GM19099 (cell line): Measurements from ENCODE around the gene CNIH3.

ENCODE experiments used
- POLR2A ChIP-seq: IDR thresholded peaks from 3 replicates; pipeline ENCODE4 v1.6.1; 2011; ENCODE audit warnings: low read depth; ENCODE audit not compliant: insufficient read length; ENCODE audit errors: extremely low read depth

CNIH3 gene

DNA sequence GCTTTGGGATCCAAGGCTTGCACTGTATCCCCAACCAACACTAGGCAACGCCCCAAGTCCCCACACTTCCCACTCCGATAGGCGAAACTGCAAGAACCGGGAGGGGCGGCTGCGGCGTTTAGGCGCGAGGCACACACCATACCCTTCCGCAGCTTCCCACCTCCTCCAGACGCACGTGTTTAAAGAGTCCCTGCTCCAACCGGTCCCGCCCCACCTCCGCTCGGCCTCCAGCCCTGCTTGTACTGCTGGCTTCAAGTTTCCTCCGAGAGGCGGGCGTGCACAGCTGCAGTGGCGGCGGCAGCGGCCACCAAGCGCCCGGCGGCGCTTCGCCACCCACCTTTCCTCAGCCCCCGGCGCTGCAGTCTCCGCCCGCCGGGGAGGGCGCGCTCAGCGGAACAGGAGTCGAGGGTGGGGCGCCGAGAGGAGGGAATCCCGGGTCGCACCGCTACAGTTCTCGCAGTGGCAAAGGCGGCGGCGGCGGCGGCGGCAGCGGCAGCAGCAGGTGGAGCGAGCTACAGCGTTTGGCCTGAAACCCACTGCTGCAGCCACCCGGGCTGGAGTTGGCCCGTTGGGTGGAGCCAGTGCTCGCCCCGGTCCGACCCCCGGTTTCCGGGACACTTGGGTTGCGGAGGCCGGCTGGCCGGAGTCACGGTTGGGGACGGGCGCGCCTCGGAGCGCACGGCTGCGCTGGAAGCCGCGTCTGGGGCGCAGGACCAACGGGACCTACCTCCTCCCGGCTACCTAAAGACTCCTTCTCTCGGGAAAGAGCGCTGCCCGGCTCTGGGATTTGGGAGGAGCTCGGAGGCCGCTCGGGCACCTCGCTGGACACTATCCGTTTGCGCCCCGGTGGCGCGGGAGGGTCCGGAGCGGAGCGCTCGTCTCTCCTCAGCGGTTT, at the start of gene CNIH3:
Gene CNIH3 (plus strand): TSS at position 457 of the 895 bp plus-strand sequence. CDS start 858 bp downstream, outside the sequence.
- TF ChIP-seq POLR2A, result no peak

DNA sequence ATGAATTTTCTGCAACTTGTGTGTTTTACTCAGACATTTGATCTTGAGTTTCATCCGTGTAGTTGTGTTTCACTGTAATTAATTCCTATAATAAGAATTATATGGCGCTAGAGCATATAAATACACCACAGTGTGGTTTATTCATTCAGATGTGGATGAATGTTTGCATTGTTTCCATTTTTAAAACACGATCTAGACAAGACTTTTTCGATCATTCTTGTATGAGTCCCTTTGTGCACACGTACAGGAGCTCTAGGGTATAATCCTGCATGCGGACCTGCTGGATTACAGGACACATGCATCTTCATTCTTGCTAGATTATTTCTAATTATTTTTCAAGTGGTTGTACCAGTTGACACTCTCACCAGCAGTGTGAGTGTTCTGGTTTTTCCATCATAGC, 46.8 kb upstream of the CNIH3 start:
- no peak for TF ChIP-seq POLR2A

GRCh38 chr1:224579526-224579925, 36.6 kb upstream of the CNIH3 start:
- no peak for TF ChIP-seq POLR2A

GRCh38 chr1:224580006-224580405, 36.1 kb upstream of the CNIH3 start:
- TF ChIP-seq POLR2A, result no peak

DNA sequence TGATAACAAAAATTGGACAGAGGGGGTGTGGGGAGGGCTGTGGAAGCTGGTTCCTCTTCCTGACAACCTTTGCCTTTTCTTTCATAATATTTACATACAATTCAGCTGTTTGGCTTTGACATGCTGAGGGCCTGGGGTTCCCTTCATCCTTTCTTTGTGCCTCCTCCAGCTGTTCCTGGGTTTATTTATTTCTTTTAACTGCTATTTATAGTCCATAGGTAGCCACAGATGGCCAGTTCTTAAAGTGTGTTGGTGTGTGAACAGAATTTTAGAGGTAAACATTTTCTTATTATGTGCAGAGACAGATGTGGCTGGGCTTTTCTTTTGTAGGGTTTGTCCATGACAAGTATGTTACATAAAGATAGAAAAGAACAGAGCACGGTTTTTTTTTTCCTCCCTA, 34.1 kb upstream of the CNIH3 start:
- TF ChIP-seq POLR2A, result no peak

- no peak for TF ChIP-seq POLR2A
Measured at GRCh38 chr1:224583774-224584173, 32.3 kb upstream of the CNIH3 start.

DNA sequence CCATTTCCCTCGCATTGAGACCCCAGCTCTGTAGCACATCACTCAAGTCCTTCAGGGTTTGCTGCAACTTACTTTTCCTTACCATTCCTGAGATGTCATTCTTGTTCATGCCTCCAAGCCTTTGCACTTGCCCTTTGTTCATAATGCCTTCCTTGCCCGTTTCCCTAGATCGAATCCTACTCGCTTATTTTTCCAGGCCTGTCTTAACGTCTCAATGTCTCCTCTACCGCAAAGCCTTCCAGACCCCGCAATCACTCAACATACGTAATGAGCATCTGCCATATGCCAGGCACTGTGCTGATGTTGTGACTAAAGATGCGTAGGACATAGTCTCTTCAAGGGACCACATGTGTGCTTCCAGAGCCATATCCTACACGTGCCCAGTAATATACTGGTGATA, 31.1 kb upstream of the CNIH3 start:
- no peak for TF ChIP-seq POLR2A

GRCh38 chr1:224587051-224587450, 29.1 kb upstream of the CNIH3 start:
- no peak for TF ChIP-seq POLR2A

- no peak for TF ChIP-seq POLR2A
Measured at GRCh38 chr1:224588515-224588914, 27.6 kb upstream of the CNIH3 start.

GRCh38 chr1:224589006-224589405, 27.1 kb upstream of the CNIH3 start:
- no peak for TF ChIP-seq POLR2A

- TF ChIP-seq POLR2A, result no peak
Measured at GRCh38 chr1:224591326-224591725, 24.8 kb upstream of the CNIH3 start.

DNA sequence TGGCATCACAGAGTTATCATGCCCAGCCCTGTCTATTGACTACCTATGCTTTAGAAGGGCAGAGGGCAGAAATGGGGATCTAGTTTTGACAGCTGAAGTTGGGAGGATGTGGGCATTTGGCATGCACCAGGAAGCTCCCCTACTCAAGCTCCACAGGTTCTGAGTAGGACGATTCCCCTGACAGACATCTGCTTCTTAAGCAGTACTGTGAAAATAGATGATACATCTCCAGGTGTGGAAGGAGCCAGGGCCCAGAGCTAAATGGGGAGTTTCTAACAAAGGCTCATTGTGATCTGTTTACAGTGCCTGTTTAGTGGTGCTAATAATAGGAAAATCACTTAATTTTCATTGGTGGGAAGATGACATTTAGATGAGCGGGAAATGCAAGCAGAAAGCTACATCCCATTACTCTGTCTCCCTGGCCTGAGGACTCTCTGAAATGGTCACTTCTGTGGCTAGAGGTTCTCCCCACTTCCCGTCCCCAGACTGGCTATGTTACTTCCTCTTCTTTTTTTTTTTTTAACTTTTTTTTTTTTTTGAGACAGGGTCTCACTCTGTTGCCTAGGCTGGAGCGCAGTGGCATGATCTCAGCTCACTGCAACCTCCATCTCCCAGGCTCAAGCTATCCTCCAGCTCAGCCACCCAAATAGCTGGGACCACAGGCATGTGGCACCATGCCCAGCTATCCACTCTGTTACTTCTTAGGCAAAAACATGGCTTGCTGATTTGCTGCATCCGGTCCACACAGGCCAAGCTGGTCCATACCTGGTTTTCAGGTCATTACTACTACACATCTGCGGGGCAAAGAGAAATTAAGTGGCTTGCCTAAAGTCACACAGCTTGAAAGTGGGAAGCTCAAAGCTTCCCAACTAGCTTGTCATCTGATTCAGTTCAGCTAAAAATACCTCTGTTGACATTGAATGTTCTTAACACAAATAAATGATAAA, 23.2 kb upstream of the CNIH3 start:
- TF ChIP-seq POLR2A, result no peak

DNA sequence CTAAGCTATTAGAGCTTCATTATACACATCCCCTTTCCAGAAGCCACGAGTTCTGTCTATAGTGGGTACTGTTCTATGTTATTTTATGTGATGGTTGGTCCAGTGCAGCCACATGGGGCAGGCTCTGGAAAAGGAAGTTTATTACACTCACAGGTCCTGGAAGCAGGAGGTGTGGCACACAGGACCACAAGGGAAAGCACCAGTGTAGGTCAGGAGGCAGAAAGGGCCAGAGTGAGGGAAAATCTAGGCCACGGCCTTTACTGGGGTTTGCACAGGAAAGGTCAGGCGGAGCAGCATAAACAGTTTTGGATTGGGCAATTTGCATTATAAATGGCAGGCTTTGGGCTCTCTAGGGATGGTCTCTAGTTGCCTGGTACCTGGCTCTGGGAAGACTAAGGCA, 21.8 kb upstream of the CNIH3 start:
- no peak for TF ChIP-seq POLR2A

GRCh38 chr1:224594851-224595250, 21.3 kb upstream of the CNIH3 start:
- no peak for TF ChIP-seq POLR2A

- no peak for TF ChIP-seq POLR2A
Measured at GRCh38 chr1:224605482-224606181, 10.5 kb upstream of the CNIH3 start.
